ENCODE measurements around the gene TEX261.
"Not testable (repeated sequence)": the region's sequence is repeated elsewhere in the genome, so short reads cannot be mapped to it uniquely, and the experiment has no call there.

The TEX261 gene

GRCh38 chr2:71000780-71001591 is 6.3 kb upstream of the TEX261 start:
- Histone ChIP-seq H3K4me1 (ENCODE audit: low read length) (peaks cover 11% of the 10 kb centered on the region), H3K79me2 (ENCODE audit: low read length) (no peaks in the 10 kb centered on the region), H3K9me2 (replicated peaks; ENCODE audit: insufficient read depth, low read length) (no peaks in the 10 kb centered on the region), H3K9ac (ENCODE audit: low read length) (peak overlapping the region; percentile 40; the same call in 1 of the 2 replicates), H4K20me1 (ENCODE audit: insufficient read depth, low read length) (no peaks in the 10 kb centered on the region), H3K4me3 (ENCODE audit: low read length) (peak overlapping the region; percentile 66), H3K9me3 (replicated peaks; ENCODE audit: insufficient read depth, low read length) (no peaks in the 10 kb centered on the region), H3F3A (ENCODE audit: insufficient read depth, low read length) (0 out of 2 replicates have a peak, but pooled peaks cover 5% of the 10 kb centered on the region), H3K4me2 (ENCODE audit: low read depth, low read length) (peak overlapping the region; percentile 75), H3K27ac (ENCODE audit: low read length) (no peak overlapping the region), H3K27me3 (replicated peaks; ENCODE audit: insufficient read depth, low read length) (no peaks in the 10 kb centered on the region), H2AFZ (ENCODE audit: low read length) (peak overlapping the region; percentile 96), H3K36me3 (replicated peaks; ENCODE audit: insufficient read depth, low read length) (no peaks in the 10 kb centered on the region)
- peak; percentile 80 for DNase-seq
- TF ChIP-seq CTCF (IDR thresholded peaks at IDR 0.05; ENCODE audit: low read length) (peak; percentile 96), EZH2 (optimal IDR thresholded peaks at IDR 0.05; ENCODE audit: low read depth, low read length) (no peak), EZH2phosphoT487 (IDR thresholded peaks at IDR 0.05; ENCODE audit: low read length) (no peak)

- peaks cover 11% of the 10 kb centered on the region for H3K4me1 ChIP-seq (ENCODE audit: low read length)
- H2AFZ ChIP-seq (ENCODE audit: low read length); H3K27me3 ChIP-seq (replicated peaks; ENCODE audit: insufficient read depth, low read length); H3K4me3 ChIP-seq (ENCODE audit: low read length); H3K9ac ChIP-seq (ENCODE audit: low read length); H3K9me3 ChIP-seq (replicated peaks; ENCODE audit: insufficient read depth, low read length); H4K20me1 ChIP-seq (ENCODE audit: insufficient read depth, low read length); H3K9me2 ChIP-seq (replicated peaks; ENCODE audit: insufficient read depth, low read length); H3K27ac ChIP-seq (ENCODE audit: low read length); H3K79me2 ChIP-seq (ENCODE audit: low read length); DNase-seq; H3K36me3 ChIP-seq (replicated peaks; ENCODE audit: insufficient read depth, low read length): not testable (repeated sequence)
- peak overlapping the region; percentile 27; the same call in 1 of the 2 replicates for H3K4me2 ChIP-seq (ENCODE audit: low read depth, low read length)
- 0 out of 2 replicates have a peak, but pooled peaks cover 11% of the 10 kb centered on the region for H3F3A ChIP-seq (ENCODE audit: insufficient read depth, low read length)
Observed at GRCh38 chr2:70999931-71000330, 5.3 kb upstream of the TEX261 start.

- H4K20me1 ChIP-seq (ENCODE audit: insufficient read depth, low read length), result no peaks in the 10 kb centered on the region
- no peak for DNase-seq
- H3K79me2 ChIP-seq (ENCODE audit: low read length), result peaks cover 2% of the 10 kb centered on the region
- H3K9me2 ChIP-seq (replicated peaks; ENCODE audit: insufficient read depth, low read length), result no peaks in the 10 kb centered on the region
- 0 out of 2 replicates have a peak, but pooled peaks cover 11% of the 10 kb centered on the region for H3F3A ChIP-seq (ENCODE audit: insufficient read depth, low read length)
- TF ChIP-seq EZH2 (optimal IDR thresholded peaks at IDR 0.05; ENCODE audit: low read depth, low read length) (no peak), CTCF (IDR thresholded peaks at IDR 0.05; ENCODE audit: low read length) (no peak), EZH2phosphoT487 (IDR thresholded peaks at IDR 0.05; ENCODE audit: low read length) (no peak)
- no peaks in the 10 kb centered on the region for H3K27me3 ChIP-seq (replicated peaks; ENCODE audit: insufficient read depth, low read length)
- H3K4me1 ChIP-seq (ENCODE audit: low read length), result peaks cover 11% of the 10 kb centered on the region
- no peak overlapping the region for H3K4me3 ChIP-seq (ENCODE audit: low read length)
- peak overlapping the region; percentile 30; the same call in 1 of the 2 replicates for H2AFZ ChIP-seq (ENCODE audit: low read length)
- no peak overlapping the region for H3K9ac ChIP-seq (ENCODE audit: low read length)
- H3K27ac ChIP-seq (ENCODE audit: low read length), result no peak overlapping the region
- H3K36me3 ChIP-seq (replicated peaks; ENCODE audit: insufficient read depth, low read length), result no peaks in the 10 kb centered on the region
- no peaks in the 10 kb centered on the region for H3K9me3 ChIP-seq (replicated peaks; ENCODE audit: insufficient read depth, low read length)
- peak overlapping the region; percentile 27; the same call in 1 of the 2 replicates for H3K4me2 ChIP-seq (ENCODE audit: low read depth, low read length)
Observed at GRCh38 chr2:70999362-70999761, 4.7 kb upstream of the TEX261 start.

- H4K20me1 ChIP-seq (ENCODE audit: insufficient read depth, low read length); H2AFZ ChIP-seq (ENCODE audit: low read length); H3K27me3 ChIP-seq (replicated peaks; ENCODE audit: insufficient read depth, low read length); DNase-seq; H3K4me2 ChIP-seq (ENCODE audit: low read depth, low read length); H3K9me2 ChIP-seq (replicated peaks; ENCODE audit: insufficient read depth, low read length); H3K9ac ChIP-seq (ENCODE audit: low read length); H3K36me3 ChIP-seq (replicated peaks; ENCODE audit: insufficient read depth, low read length); H3K9me3 ChIP-seq (replicated peaks; ENCODE audit: insufficient read depth, low read length); H3K79me2 ChIP-seq (ENCODE audit: low read length); H3K4me3 ChIP-seq (ENCODE audit: low read length); H3K27ac ChIP-seq (ENCODE audit: low read length): not testable (repeated sequence)
- Histone ChIP-seq H3K4me1 (ENCODE audit: low read length) (peaks cover 11% of the 10 kb centered on the region), H3F3A (ENCODE audit: insufficient read depth, low read length) (0 out of 2 replicates have a peak, but pooled peaks cover 11% of the 10 kb centered on the region)
Observed at GRCh38 chr2:70998885-70999284, 4.2 kb upstream of the TEX261 start.
